Measurements from ENCODE around the gene CARD19.
"Not testable (repeated sequence)": the region's sequence is repeated elsewhere in the genome, so short reads cannot be mapped to it uniquely, and the experiment has no call there.

Gene CARD19

DNA sequence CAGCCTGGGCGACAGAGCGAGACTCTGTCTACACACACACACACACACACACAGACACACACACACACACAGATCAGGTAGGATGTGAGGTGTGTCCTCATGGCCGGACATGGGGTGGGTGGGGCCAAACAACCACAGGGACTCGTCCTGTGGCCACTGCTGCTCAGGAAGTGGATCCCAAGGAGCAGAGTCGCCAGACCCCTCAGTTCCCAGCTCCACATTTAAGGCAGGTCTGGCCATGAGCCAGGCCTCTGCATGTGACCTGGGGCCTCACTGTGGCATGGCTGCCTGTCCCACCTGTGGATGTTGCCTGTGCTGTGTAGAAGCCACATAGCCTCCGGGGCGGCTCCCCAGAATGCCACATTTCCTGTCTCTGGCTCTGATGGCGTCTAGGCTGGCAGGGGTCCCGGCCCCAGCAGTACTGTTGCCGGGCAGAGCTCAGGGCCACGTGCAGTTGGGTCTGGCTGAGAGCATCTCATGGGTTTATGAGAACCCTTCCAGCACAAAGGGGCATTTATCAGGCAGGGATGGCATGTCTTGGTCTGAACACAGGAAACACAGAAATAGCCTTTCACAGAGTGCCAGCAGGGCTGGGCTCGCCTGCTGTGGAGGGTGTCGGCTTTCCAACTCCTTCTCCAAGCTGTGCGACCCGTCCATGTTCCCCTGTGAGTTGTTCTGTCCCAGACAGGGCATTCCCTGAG is 48.0 kb downstream of the CARD19 start:
- no peak overlapping the region for H3K27ac ChIP-seq
- TF ChIP-seq, protein P1, sequence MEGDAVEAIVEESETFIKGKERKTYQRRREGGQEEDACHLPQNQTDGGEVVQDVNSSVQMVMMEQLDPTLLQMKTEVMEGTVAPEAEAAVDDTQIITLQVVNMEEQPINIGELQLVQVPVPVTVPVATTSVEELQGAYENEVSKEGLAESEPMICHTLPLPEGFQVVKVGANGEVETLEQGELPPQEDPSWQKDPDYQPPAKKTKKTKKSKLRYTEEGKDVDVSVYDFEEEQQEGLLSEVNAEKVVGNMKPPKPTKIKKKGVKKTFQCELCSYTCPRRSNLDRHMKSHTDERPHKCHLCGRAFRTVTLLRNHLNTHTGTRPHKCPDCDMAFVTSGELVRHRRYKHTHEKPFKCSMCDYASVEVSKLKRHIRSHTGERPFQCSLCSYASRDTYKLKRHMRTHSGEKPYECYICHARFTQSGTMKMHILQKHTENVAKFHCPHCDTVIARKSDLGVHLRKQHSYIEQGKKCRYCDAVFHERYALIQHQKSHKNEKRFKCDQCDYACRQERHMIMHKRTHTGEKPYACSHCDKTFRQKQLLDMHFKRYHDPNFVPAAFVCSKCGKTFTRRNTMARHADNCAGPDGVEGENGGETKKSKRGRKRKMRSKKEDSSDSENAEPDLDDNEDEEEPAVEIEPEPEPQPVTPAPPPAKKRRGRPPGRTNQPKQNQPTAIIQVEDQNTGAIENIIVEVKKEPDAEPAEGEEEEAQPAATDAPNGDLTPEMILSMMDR (conservative IDR thresholded peaks at IDR 0.05), result no peak

DNA sequence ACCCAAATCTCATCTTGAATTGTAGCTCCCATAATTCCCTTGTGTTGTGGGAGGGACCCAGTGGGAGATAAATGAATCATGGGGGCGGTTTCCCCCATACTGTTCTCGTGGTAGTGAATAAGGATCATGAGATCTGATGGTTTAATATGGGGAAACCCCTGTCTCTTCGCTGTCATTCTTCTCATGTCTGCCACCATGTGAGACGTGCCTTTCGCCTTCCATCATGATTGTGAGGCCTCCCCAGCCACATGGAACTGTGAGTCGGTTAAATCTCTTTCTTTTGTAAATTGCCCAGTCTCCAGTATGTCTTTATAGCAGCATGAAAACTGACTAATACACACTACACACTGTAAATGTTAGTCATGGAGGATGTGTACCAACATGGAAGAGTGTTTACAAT is 50.7 kb downstream of the CARD19 start:
- H3K27ac ChIP-seq, result not testable (repeated sequence)

DNA sequence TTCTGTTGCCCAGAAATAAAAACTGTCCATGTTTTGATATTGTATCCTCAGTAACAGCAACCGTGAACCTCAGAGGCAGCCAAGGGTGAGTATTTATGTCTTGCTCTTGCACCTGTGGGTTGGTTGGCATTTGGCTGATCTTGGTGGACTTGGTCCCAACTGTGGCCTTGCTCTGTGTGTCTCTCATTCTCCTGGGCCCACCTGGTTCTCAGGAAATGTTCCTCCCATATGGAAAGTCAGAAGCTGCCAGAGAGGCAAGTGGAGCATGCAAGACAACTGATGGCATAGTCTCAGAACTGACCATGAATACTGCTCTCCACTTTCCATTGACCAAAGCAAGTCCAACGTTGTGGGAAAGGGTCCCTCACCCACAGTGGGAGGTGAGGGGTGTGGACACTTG is 51.6 kb downstream of the CARD19 start:
- H3K27ac ChIP-seq, result no peak overlapping the region
- TF ChIP-seq, protein P1 (conservative IDR thresholded peaks at IDR 0.05), result no peak

DNA sequence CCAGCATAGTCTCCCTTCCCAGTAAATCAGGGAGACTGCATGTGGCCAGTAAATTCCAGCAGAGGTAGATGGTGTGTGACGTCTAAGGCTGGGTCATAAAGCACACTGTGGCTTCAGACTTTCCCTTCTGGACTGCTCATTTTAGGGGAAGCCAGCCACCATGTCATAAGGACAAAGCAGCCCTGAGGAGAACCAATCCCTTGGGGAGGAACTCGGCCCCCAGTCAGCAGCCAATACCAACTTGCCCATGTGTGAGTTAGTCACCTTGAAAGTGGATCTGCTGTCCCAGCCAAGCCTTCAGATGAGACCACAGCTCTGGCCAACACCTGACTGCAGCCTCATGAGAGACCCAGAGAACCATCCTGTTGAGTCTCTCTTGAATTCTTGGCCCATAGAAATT is 52.7 kb downstream of the CARD19 start:
- TF ChIP-seq, protein P1 (conservative IDR thresholded peaks at IDR 0.05), result no peak
- no peak overlapping the region for H3K27ac ChIP-seq

DNA sequence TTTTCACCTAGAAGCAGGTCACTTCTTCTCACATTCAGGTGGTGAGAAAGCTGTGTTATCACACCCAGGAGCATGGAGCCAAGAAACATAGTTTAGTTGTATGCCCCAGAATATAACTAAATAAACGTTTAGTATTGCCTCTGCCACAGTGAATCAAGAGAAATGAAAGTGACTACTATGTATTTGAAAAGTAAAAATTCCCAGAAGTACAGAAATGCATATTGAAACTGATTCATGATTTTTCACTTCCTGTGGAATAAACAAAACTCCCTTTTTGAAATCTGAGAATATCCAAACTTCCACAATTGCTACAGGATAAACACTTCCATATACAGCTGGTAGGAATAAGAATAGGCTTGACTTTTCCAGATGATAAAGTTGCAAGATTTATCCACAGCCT is 53.3 kb downstream of the CARD19 start:
- no peak overlapping the region for H3K27ac ChIP-seq
- TF ChIP-seq, protein P1 (conservative IDR thresholded peaks at IDR 0.05), result no peak

DNA sequence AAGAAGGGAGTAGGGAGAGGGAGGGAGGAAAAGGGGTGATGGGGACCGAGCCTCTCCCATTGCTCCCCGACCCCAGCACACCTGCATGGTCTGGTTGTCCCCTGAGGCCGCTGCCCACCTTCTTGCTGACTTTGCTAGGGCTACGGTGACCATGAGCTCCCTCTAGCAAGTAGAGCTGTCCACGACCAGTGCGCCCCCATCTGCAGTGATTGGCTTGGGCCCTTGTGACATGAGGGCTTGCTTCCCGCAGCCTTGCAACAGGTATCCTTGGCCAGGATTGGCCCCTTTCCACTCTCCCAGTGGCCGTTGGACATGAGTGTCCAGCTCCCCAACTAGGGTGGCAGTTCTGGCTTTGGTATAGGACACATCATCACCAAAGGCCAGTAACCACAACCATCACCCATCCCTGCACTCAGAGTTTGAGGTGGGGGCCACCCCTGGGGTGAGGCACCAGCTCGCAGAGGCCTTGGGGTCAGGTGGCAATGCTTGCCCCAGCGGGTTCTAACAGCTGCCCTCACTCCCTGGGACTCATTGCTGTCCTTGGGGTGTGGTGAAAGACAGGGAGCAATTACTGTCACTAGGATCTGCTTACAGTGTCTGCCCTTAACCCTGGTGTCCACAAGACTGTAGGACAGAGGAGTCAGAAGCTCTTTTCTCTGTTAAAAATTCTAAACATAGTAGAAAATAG is 55.2 kb downstream of the CARD19 start:
- TF ChIP-seq, protein P1 (conservative IDR thresholded peaks at IDR 0.05), result no peak
- no peak overlapping the region for H3K27ac ChIP-seq

DNA sequence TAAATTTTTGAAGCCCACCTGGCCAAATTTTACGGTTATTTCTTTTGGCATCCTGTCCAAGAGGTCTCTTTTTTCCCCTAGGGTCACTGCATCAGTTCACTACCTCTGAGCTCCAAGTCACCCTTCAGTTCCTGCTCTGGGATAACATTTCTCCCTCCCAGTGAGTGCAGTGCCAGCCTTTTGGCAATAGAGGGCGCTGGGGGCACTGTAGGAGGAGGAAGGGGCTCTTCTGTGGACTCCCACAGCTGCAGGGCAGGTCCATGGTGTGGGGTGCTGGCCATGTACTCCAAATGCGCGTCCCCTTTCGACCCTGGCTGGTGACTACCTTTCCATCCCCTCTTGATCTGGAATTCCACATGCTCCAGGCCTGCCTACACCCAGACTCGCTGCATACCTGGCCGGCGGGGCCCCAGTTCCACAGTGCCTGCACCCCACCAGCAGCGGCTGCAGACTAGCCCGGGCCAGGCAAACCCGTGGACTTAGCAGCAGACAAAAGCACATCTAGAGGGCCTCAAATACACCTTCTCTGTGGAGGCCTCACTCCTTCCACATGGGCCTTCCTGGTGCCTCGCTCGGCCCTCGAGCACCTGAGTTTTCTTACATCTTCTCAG is 58.4 kb downstream of the CARD19 start:
- no peak overlapping the region for H3K27ac ChIP-seq

More for the DNA sequence above, 58.4 kb downstream of the CARD19 start:
- TF ChIP-seq, protein P1 (conservative IDR thresholded peaks at IDR 0.05), result peak; percentile 70

Data from VCaP (cell line).